Liver (tissue), 3 donors: ENCODE data around the gene SLC9A8.

Source experiments
- GABPA ChIP-seq, 2 donors: IDR thresholded peaks in 1 of 2; conservative IDR thresholded peaks in 1 of 2; 2 replicates each; pipeline ENCODE4 v1.6.1; 2016; ENCODE audit warnings: antibody characterized with exemption in 2 of 2, mild to moderate bottlenecking in 1 of 2, moderate library complexity in 1 of 2
- JUND ChIP-seq, 2 donors: IDR thresholded peaks; 2 replicates each; pipeline ENCODE4 v1.6.1; 2016; ENCODE audit warnings: antibody characterized with exemption in 2 of 2
- RAD21 ChIP-seq, 2 donors: IDR thresholded peaks; 2 replicates each; pipeline ENCODE4 v1.6.1; 2016; ENCODE audit warnings: antibody characterized with exemption in 2 of 2, mild to moderate bottlenecking in 2 of 2
- SP1 ChIP-seq: IDR thresholded peaks from 2 replicates; pipeline ENCODE4 v1.6.1; 2018; ENCODE audit warnings: antibody characterized with exemption, mild to moderate bottlenecking
- TAF1 ChIP-seq: conservative IDR thresholded peaks from 2 replicates; pipeline ENCODE4 v1.6.1; 2016; ENCODE audit warnings: antibody characterized with exemption, mild to moderate bottlenecking
- YY1 ChIP-seq: IDR thresholded peaks from 2 replicates; pipeline ENCODE4 v1.6.1; 2016; ENCODE audit warnings: antibody characterized with exemption, mild to moderate bottlenecking
- TF ChIP-seq, protein P1 (sequence below): IDR thresholded peaks from 2 replicates; pipeline ENCODE4 v1.6.1; 2016; ENCODE audit warnings: antibody characterized with exemption
- TF ChIP-seq, protein P2 (sequence below): fragments of 150-350 bp; IDR thresholded peaks from 2 replicates; pipeline ENCODE4 v1.5.1; 2017; ENCODE audit warnings: improper control_type of control experiment, low read depth, low read length; ENCODE audit not compliant: missing input control
- TF ChIP-seq, protein P3 (sequence below): IDR thresholded peaks from 2 replicates; pipeline ENCODE4 v1.6.1; 2016; ENCODE audit warnings: antibody characterized with exemption
- donor health status: healthy.
- donor health status: healthy.

DNA sequence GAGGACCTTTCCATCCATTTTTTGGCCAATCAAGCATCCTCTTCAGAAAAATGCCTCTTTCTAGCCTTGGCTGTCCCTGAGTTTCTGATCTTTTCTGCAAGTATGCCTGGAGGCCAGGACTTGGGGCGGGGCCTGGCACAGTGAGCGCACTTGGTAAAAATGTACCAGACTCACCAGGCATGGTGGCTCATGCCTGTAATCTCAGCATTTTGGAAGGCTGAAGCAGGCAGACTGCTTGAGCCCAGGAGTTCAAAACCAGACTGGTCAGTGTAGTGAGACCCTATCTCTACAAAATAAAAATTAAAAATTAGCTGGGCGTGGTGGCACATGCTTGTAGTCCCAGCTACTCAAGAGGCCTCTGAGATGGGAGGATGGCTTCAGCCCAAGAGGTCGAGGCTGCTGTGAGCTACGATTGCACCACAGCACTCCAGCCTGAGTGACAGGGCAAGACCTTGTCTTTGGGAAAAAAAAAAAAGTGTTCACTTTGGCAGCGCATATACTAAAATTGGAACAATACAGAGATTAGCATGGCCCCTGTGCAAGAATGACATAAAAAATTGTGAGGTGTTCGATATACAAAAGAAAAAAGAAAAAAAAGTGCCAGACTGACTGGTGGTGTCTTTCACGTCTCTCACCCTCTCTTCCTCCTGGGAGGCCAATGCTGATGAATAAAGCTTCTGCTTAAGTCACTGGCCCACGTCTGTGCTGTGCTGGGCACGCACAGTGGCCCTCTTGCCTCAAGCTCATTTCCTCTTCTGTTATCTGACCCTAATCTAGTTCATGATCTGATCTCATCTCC, 18.1 kb upstream of the SLC9A8 start:
- TF ChIP-seq JUND (IDR thresholded peaks at IDR 0.05) (no peak), YY1 (no peak), GABPA (IDR thresholded peaks at IDR 0.05 in 1 of 2, conservative IDR thresholded peaks at IDR 0.05 in 1 of 2) (no peak), RAD21 (IDR thresholded peaks at IDR 0.05) (no peak), SP1 (no peak), TAF1 (no peak)
- TF ChIP-seq, protein P1, sequence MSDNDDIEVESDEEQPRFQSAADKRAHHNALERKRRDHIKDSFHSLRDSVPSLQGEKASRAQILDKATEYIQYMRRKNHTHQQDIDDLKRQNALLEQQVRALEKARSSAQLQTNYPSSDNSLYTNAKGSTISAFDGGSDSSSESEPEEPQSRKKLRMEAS, result no peak
- TF ChIP-seq, protein P2, sequence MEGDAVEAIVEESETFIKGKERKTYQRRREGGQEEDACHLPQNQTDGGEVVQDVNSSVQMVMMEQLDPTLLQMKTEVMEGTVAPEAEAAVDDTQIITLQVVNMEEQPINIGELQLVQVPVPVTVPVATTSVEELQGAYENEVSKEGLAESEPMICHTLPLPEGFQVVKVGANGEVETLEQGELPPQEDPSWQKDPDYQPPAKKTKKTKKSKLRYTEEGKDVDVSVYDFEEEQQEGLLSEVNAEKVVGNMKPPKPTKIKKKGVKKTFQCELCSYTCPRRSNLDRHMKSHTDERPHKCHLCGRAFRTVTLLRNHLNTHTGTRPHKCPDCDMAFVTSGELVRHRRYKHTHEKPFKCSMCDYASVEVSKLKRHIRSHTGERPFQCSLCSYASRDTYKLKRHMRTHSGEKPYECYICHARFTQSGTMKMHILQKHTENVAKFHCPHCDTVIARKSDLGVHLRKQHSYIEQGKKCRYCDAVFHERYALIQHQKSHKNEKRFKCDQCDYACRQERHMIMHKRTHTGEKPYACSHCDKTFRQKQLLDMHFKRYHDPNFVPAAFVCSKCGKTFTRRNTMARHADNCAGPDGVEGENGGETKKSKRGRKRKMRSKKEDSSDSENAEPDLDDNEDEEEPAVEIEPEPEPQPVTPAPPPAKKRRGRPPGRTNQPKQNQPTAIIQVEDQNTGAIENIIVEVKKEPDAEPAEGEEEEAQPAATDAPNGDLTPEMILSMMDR, result no peak
- TF ChIP-seq, protein P3, sequence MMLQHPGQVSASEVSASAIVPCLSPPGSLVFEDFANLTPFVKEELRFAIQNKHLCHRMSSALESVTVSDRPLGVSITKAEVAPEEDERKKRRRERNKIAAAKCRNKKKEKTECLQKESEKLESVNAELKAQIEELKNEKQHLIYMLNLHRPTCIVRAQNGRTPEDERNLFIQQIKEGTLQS, result no peak
